Breast epithelium (tissue), 3 donors: ENCODE measurements around the gene GRHL1.

Experiments
- POLR2A ChIP-seq: fragments of 450-650 bp; IDR thresholded peaks from one replicate; pipeline ENCODE4 v1.6.1; 2016; ENCODE audit warnings: antibody characterized with exemption, mild to moderate bottlenecking, moderate library complexity
- POLR2AphosphoS5 ChIP-seq, 3 donors: sonication (generic); formaldehyde crosslinking; IDR thresholded peaks; one replicate each; pipeline ENCODE4 v1.6.1; 2017; ENCODE audit warnings: antibody characterized with exemption in 3 of 3
- TF ChIP-seq, protein P1 (sequence below), 3 donors: fragments of 450-650 bp; IDR thresholded peaks; one replicate each; pipeline ENCODE4 v1.5.1; 2016 to 2017; ENCODE audit warnings: antibody characterized with exemption in 3 of 3, mild to moderate bottlenecking in 3 of 3, moderate library complexity in 3 of 3

DNA sequence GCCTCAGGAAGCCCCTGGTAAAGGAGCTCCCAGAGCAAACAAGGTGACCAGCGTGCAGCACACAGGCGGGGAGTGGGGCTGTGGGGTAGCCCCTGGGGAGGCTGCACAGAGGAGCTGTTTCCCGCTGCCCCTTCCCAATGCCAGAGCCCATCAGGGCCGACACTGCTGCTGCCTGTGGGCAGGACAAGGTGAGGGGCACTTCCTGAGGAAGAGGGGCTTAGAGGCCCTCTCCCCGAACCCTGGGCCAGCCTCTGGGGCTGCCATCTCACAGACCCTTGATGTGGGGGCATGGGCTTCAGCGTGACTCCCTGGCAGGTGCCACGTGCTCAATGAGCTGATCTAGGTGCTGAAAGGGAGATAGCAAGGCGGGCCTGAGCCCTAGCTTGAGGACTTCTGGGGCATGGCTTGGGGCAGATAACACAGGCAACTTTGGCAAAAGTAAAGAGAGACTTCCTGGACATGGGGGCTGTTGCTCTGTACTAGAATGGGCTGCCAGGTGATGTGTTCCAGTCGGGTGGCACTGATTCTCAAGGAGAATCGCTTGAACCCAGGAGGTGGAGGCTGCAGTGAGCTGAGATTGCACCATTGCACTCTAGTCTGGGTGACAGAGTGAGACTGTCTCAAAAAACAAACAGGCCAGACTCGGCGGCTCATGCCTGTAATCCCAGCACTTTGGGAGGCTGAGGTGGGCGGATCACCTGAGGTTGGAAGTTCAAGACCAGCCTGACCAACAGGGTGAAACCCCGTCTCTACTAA, 81.9 kb downstream of the GRHL1 start:
- TF ChIP-seq POLR2A (no peak), POLR2AphosphoS5 (IDR thresholded peaks at IDR 0.05) (no peak)
- TF ChIP-seq, protein P1, sequence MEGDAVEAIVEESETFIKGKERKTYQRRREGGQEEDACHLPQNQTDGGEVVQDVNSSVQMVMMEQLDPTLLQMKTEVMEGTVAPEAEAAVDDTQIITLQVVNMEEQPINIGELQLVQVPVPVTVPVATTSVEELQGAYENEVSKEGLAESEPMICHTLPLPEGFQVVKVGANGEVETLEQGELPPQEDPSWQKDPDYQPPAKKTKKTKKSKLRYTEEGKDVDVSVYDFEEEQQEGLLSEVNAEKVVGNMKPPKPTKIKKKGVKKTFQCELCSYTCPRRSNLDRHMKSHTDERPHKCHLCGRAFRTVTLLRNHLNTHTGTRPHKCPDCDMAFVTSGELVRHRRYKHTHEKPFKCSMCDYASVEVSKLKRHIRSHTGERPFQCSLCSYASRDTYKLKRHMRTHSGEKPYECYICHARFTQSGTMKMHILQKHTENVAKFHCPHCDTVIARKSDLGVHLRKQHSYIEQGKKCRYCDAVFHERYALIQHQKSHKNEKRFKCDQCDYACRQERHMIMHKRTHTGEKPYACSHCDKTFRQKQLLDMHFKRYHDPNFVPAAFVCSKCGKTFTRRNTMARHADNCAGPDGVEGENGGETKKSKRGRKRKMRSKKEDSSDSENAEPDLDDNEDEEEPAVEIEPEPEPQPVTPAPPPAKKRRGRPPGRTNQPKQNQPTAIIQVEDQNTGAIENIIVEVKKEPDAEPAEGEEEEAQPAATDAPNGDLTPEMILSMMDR (IDR thresholded peaks at IDR 0.05), result no peak
